ENCODE data around the gene BARHL2. TPM values are rescaled to one million over a fixed set of nuclear protein-coding genes. Genes with fewer than 3 reads are reported as not detected.

BARHL2 gene
- not detected in 2 replicates for total RNA-seq

GRCh38 chr1:90716552-90717355, at the start of gene BARHL2:
Gene BARHL2, minus strand, starts transcription at chr1:90717302. Its CDS starts 107 bp downstream, at chr1:90717195.

Measured in articular chondrocyte of knee joint (primary cell).